ENCODE measurements around the gene STAMBP.

STAMBP gene

GRCh38 chr2:73818296-73818695 is 10.5 kb upstream of the STAMBP start:
- no peak for DNase-seq (ENCODE audit: low read depth)
- H3K4me3 ChIP-seq (ENCODE audit: low read depth, low read length), result no peak overlapping the region
- TF ChIP-seq CTCF (IDR thresholded peaks at IDR 0.05; ENCODE audit: low read depth, low read length, missing control alignments), result no peak

- no peak overlapping the region for H3K4me3 ChIP-seq (ENCODE audit: low read depth, low read length)
- no peak for TF ChIP-seq CTCF (IDR thresholded peaks at IDR 0.05; ENCODE audit: low read depth, low read length, missing control alignments)
- peak; percentile 60 for DNase-seq (ENCODE audit: low read depth)
Measured at GRCh38 chr2:73821227-73821626, 7.5 kb upstream of the STAMBP start.

GRCh38 chr2:73821669-73822068 is 7.1 kb upstream of the STAMBP start:
- no peak overlapping the region for H3K4me3 ChIP-seq (ENCODE audit: low read depth, low read length)
- DNase-seq (ENCODE audit: low read depth), result no peak

GRCh38 chr2:73822276-73822675 is 6.5 kb upstream of the STAMBP start:
- no peak for TF ChIP-seq CTCF (IDR thresholded peaks at IDR 0.05; ENCODE audit: low read depth, low read length, missing control alignments)
- H3K4me3 ChIP-seq (ENCODE audit: low read depth, low read length), result no peak overlapping the region
- DNase-seq (ENCODE audit: low read depth), result peak; percentile 53

More at GRCh38 chr2:73821669-73822068, 7.1 kb upstream of the STAMBP start:
- TF ChIP-seq CTCF (IDR thresholded peaks at IDR 0.05; ENCODE audit: low read depth, low read length, missing control alignments), result no peak

GRCh38 chr2:73822991-73823390 is 5.8 kb upstream of the STAMBP start:
- no peak for TF ChIP-seq CTCF (IDR thresholded peaks at IDR 0.05; ENCODE audit: low read depth, low read length, missing control alignments)
- H3K4me3 ChIP-seq (ENCODE audit: low read depth, low read length), result no peak overlapping the region
- DNase-seq (ENCODE audit: low read depth), result no peak

DNA sequence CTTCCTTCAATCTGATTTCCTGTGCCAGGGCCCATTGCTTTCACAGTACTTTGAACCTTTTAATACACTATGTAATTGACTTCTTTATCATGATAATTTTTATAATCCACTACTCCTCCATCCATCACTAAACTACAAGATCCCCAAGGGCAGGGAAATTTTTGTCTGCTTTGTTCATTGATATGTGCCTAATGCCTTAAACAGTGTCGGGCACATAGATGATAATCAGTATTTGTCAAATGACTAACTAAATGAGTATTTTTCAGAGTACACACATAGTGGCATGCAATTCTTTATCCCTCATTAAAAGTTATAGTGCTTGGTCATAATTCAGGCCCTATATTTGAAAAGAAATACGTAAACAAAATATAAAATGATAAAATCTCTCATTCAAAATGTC is 5.3 kb upstream of the STAMBP start:
- no peak for TF ChIP-seq CTCF (IDR thresholded peaks at IDR 0.05; ENCODE audit: low read depth, low read length, missing control alignments)
- H3K4me3 ChIP-seq (ENCODE audit: low read depth, low read length), result no peak overlapping the region
- no peak for DNase-seq (ENCODE audit: low read depth)

DNA sequence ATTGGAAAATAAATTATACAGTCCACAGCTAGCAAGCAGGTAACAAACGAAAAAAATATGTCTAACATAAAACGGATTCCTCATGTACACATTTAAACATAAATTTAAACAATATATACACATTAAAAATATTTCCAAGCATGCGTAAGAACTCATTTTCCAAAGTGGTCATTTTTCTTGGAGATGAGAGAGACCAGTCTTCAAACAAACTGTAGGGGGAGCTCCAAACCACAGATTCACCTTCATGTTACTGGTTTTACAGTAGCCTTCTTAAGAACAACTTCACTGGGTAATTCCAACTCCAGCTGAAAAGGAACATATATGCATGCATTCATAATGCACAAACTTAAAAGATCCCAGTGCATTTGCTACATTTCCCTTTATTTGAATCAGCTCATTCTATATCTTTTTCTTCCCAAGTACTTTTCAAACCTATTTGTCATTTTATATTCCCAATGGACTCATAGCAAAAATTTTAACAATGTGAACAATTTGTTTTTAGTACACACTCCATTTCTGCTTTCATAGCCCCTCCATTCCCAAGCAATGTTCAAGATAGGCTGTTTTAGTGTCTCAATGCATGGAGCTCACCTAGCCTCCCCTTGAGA is 4.7 kb upstream of the STAMBP start:
- DNase-seq (ENCODE audit: low read depth), result peak; percentile 69
- H3K4me3 ChIP-seq (ENCODE audit: low read depth, low read length), result no peak overlapping the region
- peak; percentile 79 for TF ChIP-seq CTCF (IDR thresholded peaks at IDR 0.05; ENCODE audit: low read depth, low read length, missing control alignments)
